HL-60 (cell line): ENCODE results near the gene MTCL1.

Experiments used
- POLR2AphosphoS5 ChIP-seq: IDR thresholded peaks from 2 replicates; pipeline ENCODE4 v1.6.1; 2012; ENCODE audit warnings: low read depth
- TF ChIP-seq, protein P1 (sequence below): IDR thresholded peaks from one replicate; pipeline ENCODE4 v1.5.1; 2011; ENCODE audit warnings: low read length, control low read depth, inconsistent platforms; ENCODE audit not compliant: insufficient read depth

DNA sequence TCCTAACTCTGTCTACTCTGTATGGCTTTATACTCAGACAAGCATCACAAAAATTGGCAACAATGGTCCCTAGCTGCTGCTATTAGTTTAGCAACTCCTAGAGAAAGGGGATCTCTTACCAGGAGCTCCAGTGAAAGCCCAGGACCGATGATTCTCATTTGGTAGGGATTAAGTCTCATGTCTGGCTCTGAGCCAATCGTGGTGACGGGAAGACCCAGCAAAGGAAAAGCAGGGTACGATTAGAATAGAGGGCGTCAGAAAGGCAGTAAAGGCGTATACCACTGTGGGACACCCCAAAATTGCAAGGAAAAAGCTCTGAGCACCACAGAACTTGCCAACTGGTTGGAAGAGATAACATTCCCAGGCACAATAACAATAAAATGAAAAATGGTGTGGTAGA lies 129.5 kb downstream of the MTCL1 start:
- TF ChIP-seq, protein P1, sequence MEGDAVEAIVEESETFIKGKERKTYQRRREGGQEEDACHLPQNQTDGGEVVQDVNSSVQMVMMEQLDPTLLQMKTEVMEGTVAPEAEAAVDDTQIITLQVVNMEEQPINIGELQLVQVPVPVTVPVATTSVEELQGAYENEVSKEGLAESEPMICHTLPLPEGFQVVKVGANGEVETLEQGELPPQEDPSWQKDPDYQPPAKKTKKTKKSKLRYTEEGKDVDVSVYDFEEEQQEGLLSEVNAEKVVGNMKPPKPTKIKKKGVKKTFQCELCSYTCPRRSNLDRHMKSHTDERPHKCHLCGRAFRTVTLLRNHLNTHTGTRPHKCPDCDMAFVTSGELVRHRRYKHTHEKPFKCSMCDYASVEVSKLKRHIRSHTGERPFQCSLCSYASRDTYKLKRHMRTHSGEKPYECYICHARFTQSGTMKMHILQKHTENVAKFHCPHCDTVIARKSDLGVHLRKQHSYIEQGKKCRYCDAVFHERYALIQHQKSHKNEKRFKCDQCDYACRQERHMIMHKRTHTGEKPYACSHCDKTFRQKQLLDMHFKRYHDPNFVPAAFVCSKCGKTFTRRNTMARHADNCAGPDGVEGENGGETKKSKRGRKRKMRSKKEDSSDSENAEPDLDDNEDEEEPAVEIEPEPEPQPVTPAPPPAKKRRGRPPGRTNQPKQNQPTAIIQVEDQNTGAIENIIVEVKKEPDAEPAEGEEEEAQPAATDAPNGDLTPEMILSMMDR = no peak
- TF ChIP-seq POLR2AphosphoS5 = no peak
